OCI-LY1 (cell line): ENCODE data around the gene ACOT12.

ENCODE experiments used
- H2AFZ ChIP-seq: fragments of 200-600 bp; sonication (generic), shearing (Covaris generic); 2 replicates; pipeline ENCODE4 v1.6.0; 2014; ENCODE audit warnings: antibody characterized with exemption, mild to moderate bottlenecking, low read length
- H3F3A ChIP-seq: fragments of 200-600 bp; sonication (generic), shearing (Covaris generic); 2 replicates; pipeline ENCODE4 v1.6.0; 2014; ENCODE audit warnings: mild to moderate bottlenecking, antibody characterized with exemption, low read length, moderate library complexity; ENCODE audit not compliant: insufficient read depth
- H3K27ac ChIP-seq: fragments of 200-600 bp; sonication (generic); 2 replicates; pipeline ENCODE4 v1.5.1; 2014; ENCODE audit warnings: low read length, mixed run types, mild to moderate bottlenecking, low read depth; ENCODE audit not compliant: poor library complexity, severe bottlenecking
- H3K27me3 ChIP-seq: fragments of 200-600 bp; sonication (generic); 2 replicates; pipeline ENCODE4 v1.6.0; 2014; ENCODE audit warnings: antibody characterized with exemption, mild to moderate bottlenecking, low read length, moderate library complexity; ENCODE audit not compliant: insufficient read depth
- H3K36me3 ChIP-seq: fragments of 200-600 bp; sonication (generic); 2 replicates; pipeline ENCODE4 v1.6.1; 2014; ENCODE audit warnings: mild to moderate bottlenecking, antibody characterized with exemption, low read length, moderate library complexity, mixed read lengths; ENCODE audit not compliant: insufficient read depth
- H3K4me1 ChIP-seq: fragments of 200-600 bp; sonication (generic); 2 replicates; pipeline ENCODE4 v1.5.1; 2014; ENCODE audit warnings: mild to moderate bottlenecking, low read length, moderate library complexity; ENCODE audit not compliant: insufficient read depth, severe bottlenecking
- H3K4me2 ChIP-seq: fragments of 200-600 bp; sonication (generic), shearing (Covaris generic); 2 replicates; pipeline ENCODE4 v1.6.1; 2014; ENCODE audit warnings: low read length
- H3K4me3 ChIP-seq: fragments of 200-600 bp; sonication (generic); 2 replicates; pipeline ENCODE4 v1.5.1; 2014; ENCODE audit warnings: low read length, low read depth, mild to moderate bottlenecking, mixed read lengths; ENCODE audit not compliant: poor library complexity, severe bottlenecking
- H3K79me2 ChIP-seq: fragments of 200-600 bp; shearing (Covaris generic); 2 replicates; pipeline ENCODE4 v1.6.1; 2016; ENCODE audit warnings: mixed run types, low read length, mixed read lengths; ENCODE audit not compliant: insufficient read depth
- H3K9ac ChIP-seq: fragments of 200-600 bp; sonication (generic), shearing (Covaris generic); 2 replicates; pipeline ENCODE4 v1.6.1; 2014; ENCODE audit warnings: mild to moderate bottlenecking, low read length, mixed read lengths
- H3K9me2 ChIP-seq: fragments of 200-600 bp; sonication (generic), shearing (Covaris generic); 2 replicates; pipeline ENCODE4 v1.6.1; 2014; ENCODE audit warnings: low read depth, mild to moderate bottlenecking, low read length, mixed read lengths
- H3K9me3 ChIP-seq: fragments of 200-600 bp; shearing (Covaris generic); 2 replicates; pipeline ENCODE4 v1.6.1; 2014; ENCODE audit warnings: low read length, mixed read lengths
- H4K20me1 ChIP-seq: fragments of 200-600 bp; sonication (generic), shearing (Covaris generic); 2 replicates; pipeline ENCODE4 v1.6.0; 2016; ENCODE audit warnings: mild to moderate bottlenecking, low read length; ENCODE audit not compliant: insufficient read depth
- CTCF ChIP-seq: fragments of 200-600 bp; sonication (generic), shearing (Covaris generic); IDR thresholded peaks from 2 replicates; pipeline ENCODE4 v1.5.1; 2017; ENCODE audit warnings: mild to moderate bottlenecking, antibody characterized with exemption, low read length, moderate library complexity, mixed read lengths
- EZH2 ChIP-seq: fragments of 200-600 bp; sonication (generic), shearing (Covaris generic); IDR thresholded peaks from 2 replicates; pipeline ENCODE4 v1.8.0; 2017; ENCODE audit warnings: borderline replicate concordance, mixed run types, mild to moderate bottlenecking, antibody characterized with exemption, low read length, moderate library complexity, mixed read lengths

Gene ACOT12

GRCh38 chr5:81308836-81309235, 85.1 kb downstream of the ACOT12 start:
- Histone ChIP-seq H3K4me1 (no peaks in the 10 kb centered on the region), H3K27me3 (no peaks in the 10 kb centered on the region), H3K36me3 (peaks cover 53% of the 10 kb centered on the region), H3K9me3 (no peaks in the 10 kb centered on the region), H4K20me1 (no peaks in the 10 kb centered on the region), H3K9ac (no peak overlapping the region), H3K9me2 (no peaks in the 10 kb centered on the region), H2AFZ (no peak overlapping the region), H3K27ac (no peak overlapping the region), H3K4me3 (no peak overlapping the region), H3K79me2 (no peaks in the 10 kb centered on the region), H3K4me2 (no peak overlapping the region), H3F3A (no peaks in the 10 kb centered on the region)
- TF ChIP-seq CTCF (no peak), EZH2 (no peak)

- no peak overlapping the region for H3K4me3 ChIP-seq
- peaks cover 8% of the 10 kb centered on the region for H3K4me1 ChIP-seq
- TF ChIP-seq CTCF, result no peak
- TF ChIP-seq EZH2, result no peak
- no peak overlapping the region for H2AFZ ChIP-seq
- H3F3A ChIP-seq, result no peaks in the 10 kb centered on the region
- H3K27me3 ChIP-seq, result no peaks in the 10 kb centered on the region
- no peak overlapping the region for H3K9ac ChIP-seq
- H3K79me2 ChIP-seq, result no peaks in the 10 kb centered on the region; the same call in 1 of the 2 replicates
- H3K9me2 ChIP-seq, result no peaks in the 10 kb centered on the region
- no peak overlapping the region for H3K27ac ChIP-seq
- no peak overlapping the region for H3K4me2 ChIP-seq
- no peaks in the 10 kb centered on the region for H4K20me1 ChIP-seq
- H3K9me3 ChIP-seq, result no peaks in the 10 kb centered on the region
- H3K36me3 ChIP-seq, result peaks cover 25% of the 10 kb centered on the region; the same call in 1 of the 2 replicates
These were observed 88.1 kb downstream of the ACOT12 start for GRCh38 chr5:81305785-81306184.

- Histone ChIP-seq H3K4me3 (no peak overlapping the region), H3F3A (no peaks in the 10 kb centered on the region), H3K4me2 (no peak overlapping the region)
These were observed 90.4 kb downstream of the ACOT12 start for GRCh38 chr5:81303563-81303962.

More at GRCh38 chr5:81303563-81303962, 90.4 kb downstream of the ACOT12 start:
- Histone ChIP-seq H3K9ac (no peak overlapping the region), H3K36me3 (peaks cover 13% of the 10 kb centered on the region; the same call in 1 of the 2 replicates), H3K9me2 (no peaks in the 10 kb centered on the region), H2AFZ (no peak overlapping the region), H3K27ac (no peak overlapping the region), H3K9me3 (no peaks in the 10 kb centered on the region), H3K27me3 (no peaks in the 10 kb centered on the region), H3K79me2 (no peaks in the 10 kb centered on the region; the same call in 1 of the 2 replicates), H3K4me1 (peaks cover 30% of the 10 kb centered on the region), H4K20me1 (no peaks in the 10 kb centered on the region)
- TF ChIP-seq CTCF, result no peak
- no peak for TF ChIP-seq EZH2
